K562 (cell line): ENCODE measurements around the gene TULP1. TPM values are rescaled to one million over a fixed set of nuclear protein-coding genes. Genes with fewer than 3 reads are reported as not detected.

Source experiments
- ATF3 ChIP-seq, 2 experiments: fragments of 450-650 bp in 1 of 2; sonication (generic) in 1 of 2; formaldehyde crosslinking in 1 of 2; IDR thresholded peaks in 1 of 2; conservative IDR thresholded peaks in 1 of 2; 2 replicates each; pipeline versions ENCODE4 v1.6.1 to v1.8.1; 2016 to 2023; ENCODE audit warnings: mild to moderate bottlenecking in 2 of 2, moderate library complexity in 2 of 2, inconsistent platforms in 1 of 2, missing genetic modification reagents in 1 of 2
- DACH1 ChIP-seq: fragments of 450-650 bp; IDR thresholded peaks from 2 replicates; pipeline ENCODE4 v1.6.1; 2018; ENCODE audit not compliant: partially characterized antibody
- DDX20 ChIP-seq: fragments of 450-650 bp; IDR thresholded peaks from 2 replicates; pipeline ENCODE4 v1.6.1; 2016; ENCODE audit warnings: missing genetic modification characterization, low read depth, mild to moderate bottlenecking, missing compliant biosample characterization, moderate library complexity
- HBP1 ChIP-seq: fragments of 450-650 bp; formaldehyde crosslinking; IDR thresholded peaks from 2 replicates; pipeline ENCODE4 v1.4.0; 2022; ENCODE audit warnings: missing genetic modification characterization
- LEF1 ChIP-seq: fragments of 450-650 bp; IDR thresholded peaks from 2 replicates; pipeline ENCODE4 v1.6.1; 2016; ENCODE audit warnings: mild to moderate bottlenecking
- MBD2 ChIP-seq: sonication (generic); IDR thresholded peaks from 2 replicates; pipeline ENCODE4 v1.6.1; 2016; ENCODE audit warnings: low read depth, borderline replicate concordance
- NEUROD1 ChIP-seq: fragments of 150-350 bp; IDR thresholded peaks from 2 replicates; pipeline ENCODE4 v1.6.1; 2014; ENCODE audit warnings: borderline replicate concordance, low read length, low read depth; ENCODE audit not compliant: partially characterized antibody
- PRPF4 ChIP-seq: fragments of 200-400 bp; formaldehyde crosslinking; IDR thresholded peaks from one replicate; pipeline ENCODE4 v1.6.1; 2017; ENCODE audit warnings: low read length, low read depth, mild to moderate bottlenecking; ENCODE audit not compliant: insufficient read depth, poor library complexity, severe bottlenecking
- RBM34 ChIP-seq: fragments of 200-400 bp; formaldehyde crosslinking; IDR thresholded peaks from 2 replicates; pipeline ENCODE4 v1.6.1; 2018; ENCODE audit warnings: low read length, borderline replicate concordance; ENCODE audit not compliant: insufficient read depth
- SMARCC2 ChIP-seq: fragments of 450-650 bp; IDR thresholded peaks from 2 replicates; pipeline ENCODE4 v1.6.1; 2017; ENCODE audit warnings: antibody characterized with exemption, moderate library complexity, mild to moderate bottlenecking, low read depth
- SNIP1 ChIP-seq: fragments of 450-650 bp; IDR thresholded peaks from 2 replicates; pipeline ENCODE4 v1.7.1; 2017; ENCODE audit warnings: low read depth, mild to moderate bottlenecking
- TRIM25 ChIP-seq: fragments of 450-650 bp; IDR thresholded peaks from 2 replicates; pipeline ENCODE4 v1.7.0; 2016; ENCODE audit warnings: borderline replicate concordance
- ZNF354B ChIP-seq: fragments of 250-450 bp; sonication (Bioruptor Pico); IDR thresholded peaks from 2 replicates; pipeline ENCODE4 v1.4.0; 2020
- polyA plus RNA-seq, 8 experiments: library from polyadenylated mRNA; depleted of rRNA in 4 of 8; stranded (reverse) in 5 of 8; unstranded in 3 of 8; fragments of >200 nt; fragmentation: Nextera tagmentation in 2 of 8; fragmentation: Illumina TruSeq in 1 of 8; extraction: Ambion mirVana in 2 of 8; extraction: Trizol in 1 of 8; gene quantifications; 2 replicates each; pipeline versions ENCODE4 v1.2.1 to v1.2.3, GENCODE V29; 2011 to 2014; ENCODE audit warnings: inconsistent platforms in 1 of 8, missing spikeins in 1 of 8
- total RNA-seq, 7 experiments: library from RNA; depleted of rRNA in 6 of 7; stranded (reverse); fragments of >200 nt in 6 of 7; fragmentation: Illumina TruSeq in 2 of 7; extraction: Trizol in 2 of 7; gene quantifications; 2 replicates each; pipeline versions ENCODE4 v1.2.1 to v1.2.3, GENCODE V29; 2011 to 2021; ENCODE audit warnings: low replicate concordance in 1 of 7

Gene TULP1
- total and polyA plus RNA-seq, 9 of the 15 experiments (the other 6 are each of a cell fraction or from before 2014, with no cell fraction given): 0.06 to 0.17 (median 0.09) TPM; not detected in 6

GRCh38 chr6:35452183-35453090 lies 60.3 kb downstream of the TULP1 start, which contains the start of gene FANCE (continued):
- TF ChIP-seq DDX20 (tag): no peak
- peak; percentile 52 for TF ChIP-seq NEUROD1
- no peak for TF ChIP-seq SNIP1
- TF ChIP-seq DACH1: peak; percentile 35
- TF ChIP-seq LEF1: no peak
- TF ChIP-seq SMARCC2: peak; percentile 37; the same call in 1 of the 2 replicates
- TF ChIP-seq HBP1 (CRISPR knock-in tag): no peak
- peak; percentile 36; the same call in 1 of the 2 replicates for TF ChIP-seq MBD2
- 0 out of 2 replicates have a peak, but pooled peaks have one; percentile 44 for TF ChIP-seq RBM34
- no peak for TF ChIP-seq ZNF354B
- TF ChIP-seq PRPF4: no peak
- TF ChIP-seq TRIM25: no peak
- TF ChIP-seq ATF3 (IDR thresholded peaks at IDR 0.05): no peak
- TF ChIP-seq ATF3 (CRISPR knock-in tag; conservative IDR thresholded peaks at IDR 0.05): no peak
